ENCODE data around the gene KLHL15.

DNA sequence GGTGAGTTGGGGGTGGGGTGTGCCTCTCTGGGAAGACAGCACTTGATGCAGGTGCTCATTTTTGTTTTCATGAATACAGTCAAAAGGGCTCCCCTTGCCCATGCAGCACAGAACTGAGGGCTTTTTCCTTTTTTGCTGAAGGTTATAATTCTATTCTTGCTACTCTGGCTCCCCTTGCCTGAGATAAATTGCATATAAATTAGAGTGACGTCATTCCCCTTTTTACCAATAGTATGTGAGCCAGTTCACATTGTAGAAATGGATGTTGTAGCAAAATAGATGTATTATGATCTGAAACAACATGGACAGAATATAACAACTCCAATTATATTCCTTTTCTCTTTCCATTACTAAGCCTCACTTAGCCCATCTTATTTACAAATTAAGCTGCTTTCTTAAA is 90.8 kb downstream of the KLHL15 start:
- TF ChIP-seq, protein P1, sequence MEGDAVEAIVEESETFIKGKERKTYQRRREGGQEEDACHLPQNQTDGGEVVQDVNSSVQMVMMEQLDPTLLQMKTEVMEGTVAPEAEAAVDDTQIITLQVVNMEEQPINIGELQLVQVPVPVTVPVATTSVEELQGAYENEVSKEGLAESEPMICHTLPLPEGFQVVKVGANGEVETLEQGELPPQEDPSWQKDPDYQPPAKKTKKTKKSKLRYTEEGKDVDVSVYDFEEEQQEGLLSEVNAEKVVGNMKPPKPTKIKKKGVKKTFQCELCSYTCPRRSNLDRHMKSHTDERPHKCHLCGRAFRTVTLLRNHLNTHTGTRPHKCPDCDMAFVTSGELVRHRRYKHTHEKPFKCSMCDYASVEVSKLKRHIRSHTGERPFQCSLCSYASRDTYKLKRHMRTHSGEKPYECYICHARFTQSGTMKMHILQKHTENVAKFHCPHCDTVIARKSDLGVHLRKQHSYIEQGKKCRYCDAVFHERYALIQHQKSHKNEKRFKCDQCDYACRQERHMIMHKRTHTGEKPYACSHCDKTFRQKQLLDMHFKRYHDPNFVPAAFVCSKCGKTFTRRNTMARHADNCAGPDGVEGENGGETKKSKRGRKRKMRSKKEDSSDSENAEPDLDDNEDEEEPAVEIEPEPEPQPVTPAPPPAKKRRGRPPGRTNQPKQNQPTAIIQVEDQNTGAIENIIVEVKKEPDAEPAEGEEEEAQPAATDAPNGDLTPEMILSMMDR (conservative IDR thresholded peaks at IDR 0.05; ENCODE audit: low read depth in 2 of 2), result no peak
- TF ChIP-seq EZH2phosphoT487 (IDR thresholded peaks at IDR 0.05; ENCODE audit: unreplicated experiment), result no peak
- TF ChIP-seq CREB1 (CRISPR knock-in tag; IDR thresholded peaks at IDR 0.05; ENCODE audit: low read depth), result no peak
- no peak for TF ChIP-seq POLR2AphosphoS5 (IDR thresholded peaks at IDR 0.05; ENCODE audit: low read depth)
- TF ChIP-seq EZH2 (IDR thresholded peaks at IDR 0.05; ENCODE audit: low read depth, unreplicated experiment), result no peak
- no peak for TF ChIP-seq JUNB (IDR thresholded peaks at IDR 0.05; ENCODE audit: unreplicated experiment)
- TF ChIP-seq ZNF114 (CRISPR knock-in tag; IDR thresholded peaks at IDR 0.05), result no peak
- TF ChIP-seq, protein P2, sequence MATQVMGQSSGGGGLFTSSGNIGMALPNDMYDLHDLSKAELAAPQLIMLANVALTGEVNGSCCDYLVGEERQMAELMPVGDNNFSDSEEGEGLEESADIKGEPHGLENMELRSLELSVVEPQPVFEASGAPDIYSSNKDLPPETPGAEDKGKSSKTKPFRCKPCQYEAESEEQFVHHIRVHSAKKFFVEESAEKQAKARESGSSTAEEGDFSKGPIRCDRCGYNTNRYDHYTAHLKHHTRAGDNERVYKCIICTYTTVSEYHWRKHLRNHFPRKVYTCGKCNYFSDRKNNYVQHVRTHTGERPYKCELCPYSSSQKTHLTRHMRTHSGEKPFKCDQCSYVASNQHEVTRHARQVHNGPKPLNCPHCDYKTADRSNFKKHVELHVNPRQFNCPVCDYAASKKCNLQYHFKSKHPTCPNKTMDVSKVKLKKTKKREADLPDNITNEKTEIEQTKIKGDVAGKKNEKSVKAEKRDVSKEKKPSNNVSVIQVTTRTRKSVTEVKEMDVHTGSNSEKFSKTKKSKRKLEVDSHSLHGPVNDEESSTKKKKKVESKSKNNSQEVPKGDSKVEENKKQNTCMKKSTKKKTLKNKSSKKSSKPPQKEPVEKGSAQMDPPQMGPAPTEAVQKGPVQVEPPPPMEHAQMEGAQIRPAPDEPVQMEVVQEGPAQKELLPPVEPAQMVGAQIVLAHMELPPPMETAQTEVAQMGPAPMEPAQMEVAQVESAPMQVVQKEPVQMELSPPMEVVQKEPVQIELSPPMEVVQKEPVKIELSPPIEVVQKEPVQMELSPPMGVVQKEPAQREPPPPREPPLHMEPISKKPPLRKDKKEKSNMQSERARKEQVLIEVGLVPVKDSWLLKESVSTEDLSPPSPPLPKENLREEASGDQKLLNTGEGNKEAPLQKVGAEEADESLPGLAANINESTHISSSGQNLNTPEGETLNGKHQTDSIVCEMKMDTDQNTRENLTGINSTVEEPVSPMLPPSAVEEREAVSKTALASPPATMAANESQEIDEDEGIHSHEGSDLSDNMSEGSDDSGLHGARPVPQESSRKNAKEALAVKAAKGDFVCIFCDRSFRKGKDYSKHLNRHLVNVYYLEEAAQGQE (IDR thresholded peaks at IDR 0.05; ENCODE audit: unreplicated experiment), result no peak
- no peak for TF ChIP-seq ZNF331 (CRISPR knock-in tag; IDR thresholded peaks at IDR 0.05; ENCODE audit: low read depth)
- TF ChIP-seq, protein P3, sequence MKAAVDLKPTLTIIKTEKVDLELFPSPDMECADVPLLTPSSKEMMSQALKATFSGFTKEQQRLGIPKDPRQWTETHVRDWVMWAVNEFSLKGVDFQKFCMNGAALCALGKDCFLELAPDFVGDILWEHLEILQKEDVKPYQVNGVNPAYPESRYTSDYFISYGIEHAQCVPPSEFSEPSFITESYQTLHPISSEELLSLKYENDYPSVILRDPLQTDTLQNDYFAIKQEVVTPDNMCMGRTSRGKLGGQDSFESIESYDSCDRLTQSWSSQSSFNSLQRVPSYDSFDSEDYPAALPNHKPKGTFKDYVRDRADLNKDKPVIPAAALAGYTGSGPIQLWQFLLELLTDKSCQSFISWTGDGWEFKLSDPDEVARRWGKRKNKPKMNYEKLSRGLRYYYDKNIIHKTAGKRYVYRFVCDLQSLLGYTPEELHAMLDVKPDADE (IDR thresholded peaks at IDR 0.05), result no peak
- TF ChIP-seq STAT1 (IDR thresholded peaks at IDR 0.05; ENCODE audit: unreplicated experiment), result no peak
- TF ChIP-seq, protein P4, sequence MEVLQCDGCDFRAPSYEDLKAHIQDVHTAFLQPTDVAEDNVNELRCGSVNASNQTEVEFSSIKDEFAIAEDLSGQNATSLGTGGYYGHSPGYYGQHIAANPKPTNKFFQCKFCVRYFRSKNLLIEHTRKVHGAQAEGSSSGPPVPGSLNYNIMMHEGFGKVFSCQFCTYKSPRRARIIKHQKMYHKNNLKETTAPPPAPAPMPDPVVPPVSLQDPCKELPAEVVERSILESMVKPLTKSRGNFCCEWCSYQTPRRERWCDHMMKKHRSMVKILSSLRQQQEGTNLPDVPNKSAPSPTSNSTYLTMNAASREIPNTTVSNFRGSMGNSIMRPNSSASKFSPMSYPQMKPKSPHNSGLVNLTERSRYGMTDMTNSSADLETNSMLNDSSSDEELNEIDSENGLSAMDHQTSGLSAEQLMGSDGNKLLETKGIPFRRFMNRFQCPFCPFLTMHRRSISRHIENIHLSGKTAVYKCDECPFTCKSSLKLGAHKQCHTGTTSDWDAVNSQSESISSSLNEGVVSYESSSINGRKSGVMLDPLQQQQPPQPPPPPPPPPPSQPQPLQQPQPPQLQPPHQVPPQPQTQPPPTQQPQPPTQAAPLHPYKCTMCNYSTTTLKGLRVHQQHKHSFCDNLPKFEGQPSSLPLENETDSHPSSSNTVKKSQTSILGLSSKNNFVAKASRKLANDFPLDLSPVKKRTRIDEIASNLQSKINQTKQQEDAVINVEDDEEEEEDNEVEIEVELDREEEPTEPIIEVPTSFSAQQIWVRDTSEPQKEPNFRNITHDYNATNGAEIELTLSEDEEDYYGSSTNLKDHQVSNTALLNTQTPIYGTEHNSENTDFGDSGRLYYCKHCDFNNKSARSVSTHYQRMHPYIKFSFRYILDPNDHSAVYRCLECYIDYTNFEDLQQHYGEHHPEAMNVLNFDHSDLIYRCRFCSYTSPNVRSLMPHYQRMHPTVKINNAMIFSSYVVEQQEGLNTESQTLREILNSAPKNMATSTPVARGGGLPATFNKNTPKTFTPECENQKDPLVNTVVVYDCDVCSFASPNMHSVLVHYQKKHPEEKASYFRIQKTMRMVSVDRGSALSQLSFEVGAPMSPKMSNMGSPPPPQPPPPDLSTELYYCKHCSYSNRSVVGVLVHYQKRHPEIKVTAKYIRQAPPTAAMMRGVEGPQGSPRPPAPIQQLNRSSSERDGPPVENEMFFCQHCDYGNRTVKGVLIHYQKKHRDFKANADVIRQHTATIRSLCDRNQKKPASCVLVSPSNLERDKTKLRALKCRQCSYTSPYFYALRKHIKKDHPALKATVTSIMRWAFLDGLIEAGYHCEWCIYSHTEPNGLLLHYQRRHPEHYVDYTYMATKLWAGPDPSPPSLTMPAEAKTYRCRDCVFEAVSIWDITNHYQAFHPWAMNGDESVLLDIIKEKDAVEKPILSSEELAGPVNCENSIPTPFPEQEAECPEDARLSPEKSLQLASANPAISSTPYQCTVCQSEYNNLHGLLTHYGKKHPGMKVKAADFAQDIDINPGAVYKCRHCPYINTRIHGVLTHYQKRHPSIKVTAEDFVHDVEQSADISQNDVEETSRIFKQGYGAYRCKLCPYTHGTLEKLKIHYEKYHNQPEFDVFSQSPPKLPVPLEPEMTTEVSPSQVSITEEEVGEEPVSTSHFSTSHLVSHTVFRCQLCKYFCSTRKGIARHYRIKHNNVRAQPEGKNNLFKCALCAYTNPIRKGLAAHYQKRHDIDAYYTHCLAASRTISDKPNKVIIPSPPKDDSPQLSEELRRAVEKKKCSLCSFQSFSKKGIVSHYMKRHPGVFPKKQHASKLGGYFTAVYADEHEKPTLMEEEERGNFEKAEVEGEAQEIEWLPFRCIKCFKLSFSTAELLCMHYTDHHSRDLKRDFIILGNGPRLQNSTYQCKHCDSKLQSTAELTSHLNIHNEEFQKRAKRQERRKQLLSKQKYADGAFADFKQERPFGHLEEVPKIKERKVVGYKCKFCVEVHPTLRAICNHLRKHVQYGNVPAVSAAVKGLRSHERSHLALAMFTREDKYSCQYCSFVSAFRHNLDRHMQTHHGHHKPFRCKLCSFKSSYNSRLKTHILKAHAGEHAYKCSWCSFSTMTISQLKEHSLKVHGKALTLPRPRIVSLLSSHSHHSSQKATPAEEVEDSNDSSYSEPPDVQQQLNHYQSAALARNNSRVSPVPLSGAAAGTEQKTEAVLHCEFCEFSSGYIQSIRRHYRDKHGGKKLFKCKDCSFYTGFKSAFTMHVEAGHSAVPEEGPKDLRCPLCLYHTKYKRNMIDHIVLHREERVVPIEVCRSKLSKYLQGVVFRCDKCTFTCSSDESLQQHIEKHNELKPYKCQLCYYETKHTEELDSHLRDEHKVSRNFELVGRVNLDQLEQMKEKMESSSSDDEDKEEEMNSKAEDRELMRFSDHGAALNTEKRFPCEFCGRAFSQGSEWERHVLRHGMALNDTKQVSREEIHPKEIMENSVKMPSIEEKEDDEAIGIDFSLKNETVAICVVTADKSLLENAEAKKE (CRISPR knock-in tag; IDR thresholded peaks at IDR 0.05), result no peak

Data from GM23338 (cell line).